K562 (cell line): ENCODE results near the gene CLEC4M. TPM values are rescaled to one million over a fixed set of nuclear protein-coding genes. Genes with fewer than 3 reads are reported as not detected.

Source experiments
- ATAC-seq: fragments of 200-7000 bp; cut with Tn5 transposase; 3 replicates; pipeline ENCODE4 v1.9.1; 2020; ENCODE audit warnings: moderate library complexity
- BruUV-seq: library from RNA; stranded (reverse); fragments of 400-500 nt; replicated peaks from 2 replicates; lab custom pipeline; 2021; lab: Mats Ljungman, UMichigan
- CTCF ChIA-PET: fragments of 300-600 bp; formaldehyde crosslinking; extraction: SDS; loops from one replicate; lab custom pipeline; 2021; ENCODE audit warnings: low intra/inter-chr PET ratio; lab: Yijun Ruan, JAX
- POLR2A ChIA-PET: fragments of 300-600, 350-650 bp; sonication (Branson Sonifier 250); formaldehyde crosslinking; extraction: SDS; loops from one replicate; lab custom pipeline; 2021; ENCODE audit warnings: antibody characterized with exemption, inconsistent platforms; lab: Yijun Ruan, JAX
- DNase-seq, 4 experiments: peaks; one replicate each; pipeline versions ENCODE4 v3.0.0 to v3.0.0-alpha.2; 2011 to 2018; ENCODE audit warnings: low spot score in 3 of 4, mixed read lengths in 3 of 4; ENCODE audit errors: extremely low read depth in 1 of 4
- FAIRE-seq: peaks from 2 replicates; lab custom pipeline; 2011; peaks lifted over from hg19 to GRCh38; lab: Jason Lieb, UNC
- H2AFZ ChIP-seq: 2 replicates; pipeline ENCODE4 v1.6.0; 2011; ENCODE audit warnings: low read depth, low read length, control low read depth, inconsistent platforms
- H3K27ac ChIP-seq: fragments of 200-600 bp; 3 replicates; pipeline ENCODE4 v1.8.0; 2011; ENCODE audit warnings: low read depth, mild to moderate bottlenecking, control low read depth, inconsistent platforms, low read length, moderate library complexity, mixed read lengths; ENCODE audit errors: extremely low read depth
- H3K27me3 ChIP-seq, 2 experiments: fragments of 300-600 bp in 1 of 2; 2 replicates in 1 of 2; 3 replicates in 1 of 2; pipeline versions ENCODE4 v1.6.0 to v1.8.0; 2011; ENCODE audit warnings: inconsistent platforms in 2 of 2, low read length in 2 of 2, mild to moderate bottlenecking in 1 of 2, mixed read lengths in 1 of 2, moderate library complexity in 1 of 2; ENCODE audit not compliant: control insufficient read depth in 2 of 2, insufficient read depth in 2 of 2
- H3K36me3 ChIP-seq: fragments of 300-600 bp; 3 replicates; pipeline ENCODE4 v1.8.0; 2011; ENCODE audit warnings: mild to moderate bottlenecking, low read length, inconsistent platforms; ENCODE audit not compliant: control insufficient read depth, insufficient read depth
- H3K4me1 ChIP-seq, 2 experiments: fragments of 200-600 bp in 1 of 2; replicated peaks in 1 of 2; 2 replicates in 1 of 2; 3 replicates in 1 of 2; pipeline versions ENCODE4 v1.5.1 to v1.8.0; 2011; ENCODE audit warnings: inconsistent platforms in 2 of 2, low read length in 2 of 2, mild to moderate bottlenecking in 1 of 2, mixed read lengths in 1 of 2, moderate library complexity in 1 of 2; ENCODE audit not compliant: control insufficient read depth in 2 of 2, insufficient read depth in 2 of 2
- H3K4me2 ChIP-seq: 2 replicates; pipeline ENCODE4 v1.6.1; 2011; ENCODE audit warnings: low read length, control low read depth, inconsistent platforms, mixed read lengths; ENCODE audit not compliant: insufficient read depth
- H3K4me3 ChIP-seq: fragments of 200-600 bp; sonication (generic), shearing (Covaris generic); 2 replicates; pipeline ENCODE4 v1.5.1; 2016; ENCODE audit warnings: control low read depth, inconsistent platforms
- H3K79me2 ChIP-seq: fragments of 200-600 bp; 3 replicates; pipeline ENCODE4 v1.8.0; 2011; ENCODE audit warnings: low read length, inconsistent platforms; ENCODE audit not compliant: control insufficient read depth, insufficient read depth
- H3K9ac ChIP-seq, 2 experiments: 2 replicates each; pipeline versions ENCODE4 v1.6.0 to v1.6.1; 2011; ENCODE audit warnings: low read depth in 2 of 2, low read length in 2 of 2, control low read depth in 1 of 2, inconsistent platforms in 1 of 2, mild to moderate bottlenecking in 1 of 2, mixed read lengths in 1 of 2; ENCODE audit not compliant: insufficient read depth in 1 of 2
- H3K9me1 ChIP-seq: one replicate; pipeline ENCODE4 v1.6.0; 2011; ENCODE audit warnings: inconsistent platforms, mild to moderate bottlenecking, low read length, moderate library complexity; ENCODE audit not compliant: control insufficient read depth, insufficient read depth
- H3K9me3 ChIP-seq: replicated peaks from 2 replicates; pipeline ENCODE4 v1.5.1; 2011; ENCODE audit warnings: low read depth, low read length, inconsistent platforms; ENCODE audit not compliant: control insufficient read depth, insufficient read depth
- H4K20me1 ChIP-seq: replicated peaks from 2 replicates; pipeline ENCODE4 v1.6.1; 2011; ENCODE audit warnings: low read length, inconsistent platforms, mixed read lengths; ENCODE audit not compliant: control insufficient read depth, insufficient read depth
- ATF1 ChIP-seq, 2 experiments: fragments of 450-650 bp in 1 of 2; IDR thresholded peaks; 2 replicates each; pipeline ENCODE4 v1.6.1; 2016; ENCODE audit warnings: missing compliant biosample characterization in 1 of 2, missing genetic modification characterization in 1 of 2
- C11orf30 ChIP-seq: fragments of 450-650 bp; IDR thresholded peaks from 2 replicates; pipeline ENCODE4 v1.6.1; 2016; ENCODE audit warnings: low read depth, mild to moderate bottlenecking
- CEBPB ChIP-seq: fragments of 450-650 bp; IDR thresholded peaks from 2 replicates; pipeline ENCODE4 v1.6.1; 2016; ENCODE audit warnings: missing genetic modification characterization, missing compliant biosample characterization
- CEBPG ChIP-seq, 3 experiments: fragments of 200-800 bp in 1 of 3; sonication (Bioruptor generic) in 1 of 3; sonication (generic) in 1 of 3; formaldehyde crosslinking in 1 of 3; IDR thresholded peaks in 2 of 3; conservative IDR thresholded peaks in 1 of 3; 2 replicates each; pipeline versions ENCODE4 v1.6.1 to v1.8.0; 2016 to 2022; ENCODE audit warnings: missing compliant biosample characterization in 2 of 3, missing genetic modification characterization in 2 of 3, mild to moderate bottlenecking in 1 of 3, missing genetic modification reagents in 1 of 3
- DDX20 ChIP-seq: fragments of 450-650 bp; IDR thresholded peaks from 2 replicates; pipeline ENCODE4 v1.6.1; 2016; ENCODE audit warnings: missing genetic modification characterization, low read depth, mild to moderate bottlenecking, missing compliant biosample characterization, moderate library complexity
- DPF2 ChIP-seq: fragments of 450-650 bp; IDR thresholded peaks from 2 replicates; pipeline ENCODE4 v1.6.1; 2016
- KHSRP ChIP-seq: fragments of 450-650 bp; IDR thresholded peaks from 2 replicates; pipeline ENCODE4 v1.6.1; 2017
- ZFP36 ChIP-seq: fragments of 150-350 bp; IDR thresholded peaks from 2 replicates; pipeline ENCODE4 v1.6.1; 2018; ENCODE audit warnings: low read length, low read depth; ENCODE audit not compliant: partially characterized antibody
- WGBS: fragments of 100-300 bp; shearing (Covaris generic); methylation state at CpG from one replicate; pipeline ENCODE4 v1.1.6; 2016; ENCODE audit warnings: low coverage, mixed read lengths; ENCODE audit not compliant: insufficient coverage; ENCODE audit errors: missing lambda C conversion rate; 5-methylcytosine and 5-hydroxymethylcytosine counted together
- in situ Hi-C: fragments of 300-500 bp; cut with MboI; formaldehyde crosslinking; loops from 4 replicates; pipeline ENCODE4 v1.15.0; 2018; ENCODE audit warnings: inconsistent platforms, mixed read lengths
- intact Hi-C: fragments of 100-400 bp; cut with micrococcal nuclease; formaldehyde crosslinking; loops from 2 replicates; pipeline ENCODE4 v1.14.2; 2022
- polyA plus RNA-seq, 8 experiments: library from polyadenylated mRNA; depleted of rRNA in 4 of 8; stranded (reverse) in 5 of 8; unstranded in 3 of 8; fragments of >200 nt; fragmentation: Nextera tagmentation in 2 of 8; fragmentation: Illumina TruSeq in 1 of 8; extraction: Ambion mirVana in 2 of 8; extraction: Trizol in 1 of 8; gene quantifications; 2 replicates each; pipeline versions ENCODE4 v1.2.1 to v1.2.3, GENCODE V29; 2011 to 2014; ENCODE audit warnings: inconsistent platforms in 1 of 8, missing spikeins in 1 of 8
- total RNA-seq, 7 experiments: library from RNA; depleted of rRNA in 6 of 7; stranded (reverse); fragments of >200 nt in 6 of 7; fragmentation: Illumina TruSeq in 2 of 7; extraction: Trizol in 2 of 7; gene quantifications; 2 replicates each; pipeline versions ENCODE4 v1.2.1 to v1.2.3, GENCODE V29; 2011 to 2021; ENCODE audit warnings: low replicate concordance in 1 of 7

Gene CLEC4M
- total and polyA plus RNA-seq, 9 of the 15 experiments (the other 6 are each of a cell fraction or from before 2014, with no cell fraction given) = 0.08 to 0.18 TPM; not detected in 7

- no peaks in the 10 kb centered on the region for H3K36me3 ChIP-seq
- H3K27ac ChIP-seq = no peak overlapping the region
- peaks cover 0 to 16% of the 10 kb centered on the region in 2 experiments; a peak in 2 of 5 replicates for H3K4me1 ChIP-seq
- no peak overlapping the region for H3K9ac ChIP-seq
- TF ChIP-seq DPF2 (no peak), KHSRP (no peak), CEBPB (tag) (peak; percentile 86), CEBPG (CRISPR knock-in tag; IDR thresholded peaks at IDR 0.05) (0 out of 2 replicates have a peak, but pooled peaks have one; percentile 35), CEBPG (tag; conservative IDR thresholded peaks at IDR 0.05 in 1 of 2, IDR thresholded peaks at IDR 0.05 in 1 of 2) (peak; percentile 50 to 89; a peak in 3 of 4 replicates), ATF1 (CRISPR knock-in tag; IDR thresholded peaks at IDR 0.05) (no peak), ATF1 (tag; IDR thresholded peaks at IDR 0.05) (no peak), C11orf30 (no peak), ZFP36 (peak; percentile 82), DDX20 (tag) (no peak)
- no TSS peak for BruUV-seq
- no peak overlapping the region for H3K4me2 ChIP-seq
- FAIRE-seq (no peak), DNase-seq (no peak), ATAC-seq (no peak)
- no peaks in the 10 kb centered on the region for H3K79me2 ChIP-seq
- in situ Hi-C loops = no loop called here
- 0 out of 2 replicates have a peak, but pooled peaks cover under 1% of the 10 kb centered on the region for H4K20me1 ChIP-seq
- no peak overlapping the region for H3K4me3 ChIP-seq
- 4% methylated on average over 11 of the region's 12 CpGs for WGBS
- ChIA-PET CTCF (no interaction called here), POLR2A (interaction anchor here (0.5 to 0.8 kb wide), 2 partner anchors 13 to 44 kb away, joined by 3 read pairs; partner anchors contain the start of gene CD209)
- peaks cover 10 to 23% of the 10 kb centered on the region in 2 experiments; a peak in 4 of 5 replicates for H3K27me3 ChIP-seq
- H3K9me1 ChIP-seq = no peaks in the 10 kb centered on the region
- intact Hi-C loops = no loop called here
- H3K9me3 ChIP-seq = no peaks in the 10 kb centered on the region
- no peak overlapping the region for H2AFZ ChIP-seq
These were observed 28.5 kb upstream of the CLEC4M start for GRCh38 chr19:7734220-7735203.
